AG10803 (cell line): ENCODE results near the gene ZNF124.
"Not testable (repeated sequence)": the region's sequence is repeated elsewhere in the genome, so short reads cannot be mapped to it uniquely, and the experiment has no call there.

Source experiments
- DNase-seq: peaks from one replicate; pipeline ENCODE4 v3.0.0; 2010; ENCODE audit warnings: low read depth
- H3K4me3 ChIP-seq: 2 replicates; pipeline ENCODE4 v1.5.1; 2011; ENCODE audit warnings: mild to moderate bottlenecking, low read length, control low read depth
- CTCF ChIP-seq: conservative IDR thresholded peaks from 2 replicates; pipeline ENCODE4 v1.5.1; 2011; ENCODE audit warnings: mild to moderate bottlenecking, low read length, control low read depth, inconsistent platforms

Gene ZNF124

DNA sequence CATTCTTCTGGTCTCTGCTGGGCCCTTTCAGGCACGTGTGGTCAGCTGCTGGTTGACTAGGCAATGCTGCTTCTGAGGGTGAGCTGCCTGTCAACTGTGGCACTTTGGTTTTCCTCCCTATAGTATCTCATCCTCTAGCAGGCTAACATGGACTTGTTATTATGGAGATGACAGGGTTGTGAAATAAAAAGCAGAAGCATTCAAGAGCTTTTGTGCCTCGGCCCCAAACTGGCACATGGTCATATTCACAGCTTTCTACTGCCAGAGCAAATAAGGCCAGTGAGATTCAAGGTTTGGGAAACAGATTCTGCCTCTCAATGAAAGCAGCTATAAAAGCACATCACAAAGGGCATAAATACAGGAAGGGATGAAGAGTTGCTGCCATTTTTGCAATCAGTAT, 1.6 kb upstream of the ZNF124 start:
- no peak for DNase-seq
- no peak overlapping the region for H3K4me3 ChIP-seq
- TF ChIP-seq CTCF = no peak

DNA sequence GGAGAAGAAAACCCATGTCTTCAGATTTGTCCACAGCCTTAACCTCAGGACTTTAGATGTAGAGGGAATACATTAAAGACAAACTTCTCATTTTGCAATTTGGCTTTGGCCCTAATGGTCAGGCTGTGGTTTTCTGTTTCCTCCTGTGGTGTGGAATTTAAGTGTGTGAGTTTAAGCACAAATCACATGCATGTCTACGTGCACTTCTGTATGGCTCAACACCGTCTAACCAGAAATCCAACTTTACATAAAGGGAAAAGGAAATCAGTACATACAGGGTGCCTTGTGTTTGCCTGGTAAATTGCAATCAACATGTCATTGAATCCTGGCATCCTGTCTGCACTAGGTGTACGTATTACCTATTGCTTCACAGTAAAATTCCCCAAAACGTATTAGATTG, 1.2 kb upstream of the ZNF124 start:
- H3K4me3 ChIP-seq = no peak overlapping the region
- DNase-seq = no peak
- no peak for TF ChIP-seq CTCF

- H3K4me3 ChIP-seq, DNase-seq: not testable (repeated sequence)
Observed at GRCh38 chr1:247171443-247171842, 377 bp downstream of the ZNF124 start.

- H3K4me3 ChIP-seq = no peak overlapping the region
- DNase-seq = no peak
- TF ChIP-seq CTCF = no peak
Observed at GRCh38 chr1:247165674-247166073, 6.1 kb downstream of the ZNF124 start.

DNA sequence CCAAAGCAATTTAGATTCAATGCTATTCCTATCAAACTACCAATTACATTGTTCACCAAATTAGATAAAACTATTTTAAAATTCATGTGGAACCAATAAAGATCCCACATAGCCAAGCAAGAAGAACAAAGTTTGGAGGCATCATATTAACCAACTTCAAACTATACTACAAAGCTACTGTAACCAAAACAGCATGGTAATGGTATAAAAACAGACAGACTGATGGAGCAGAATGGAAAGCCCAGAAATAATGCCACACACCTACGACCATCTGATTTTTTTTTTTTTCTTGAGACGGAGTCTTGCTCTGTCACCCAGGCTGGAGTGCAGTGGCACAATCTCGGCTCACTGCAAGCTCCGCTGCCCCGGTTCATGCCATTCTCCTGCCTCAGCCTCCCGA, 7.1 kb downstream of the ZNF124 start:
- DNase-seq = no peak
- TF ChIP-seq CTCF = no peak
- H3K4me3 ChIP-seq = no peak overlapping the region

DNA sequence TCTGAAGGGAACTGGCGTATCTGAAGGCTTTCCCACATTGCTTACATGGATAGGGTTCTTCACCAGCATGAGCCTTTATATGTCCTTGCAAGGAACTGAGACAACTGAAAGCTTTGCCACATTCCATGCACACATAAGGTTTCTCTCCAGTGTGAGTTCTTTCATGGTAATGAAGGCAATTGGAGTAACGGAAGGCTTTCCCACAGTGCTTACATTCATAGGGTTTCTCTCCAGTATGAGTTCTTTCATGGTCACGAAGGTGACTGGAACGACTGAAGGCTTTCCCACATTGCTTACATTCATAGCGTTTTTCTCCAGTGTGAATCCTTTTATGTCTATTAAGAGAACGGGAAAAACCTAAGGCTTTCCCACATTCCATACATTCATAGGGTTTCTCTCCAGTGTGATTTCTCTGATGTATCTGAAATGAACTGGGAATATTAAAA, 15.0 kb downstream of the ZNF124 start:
- no peak for TF ChIP-seq CTCF
- no peak for DNase-seq
- H3K4me3 ChIP-seq = no peak overlapping the region

DNA sequence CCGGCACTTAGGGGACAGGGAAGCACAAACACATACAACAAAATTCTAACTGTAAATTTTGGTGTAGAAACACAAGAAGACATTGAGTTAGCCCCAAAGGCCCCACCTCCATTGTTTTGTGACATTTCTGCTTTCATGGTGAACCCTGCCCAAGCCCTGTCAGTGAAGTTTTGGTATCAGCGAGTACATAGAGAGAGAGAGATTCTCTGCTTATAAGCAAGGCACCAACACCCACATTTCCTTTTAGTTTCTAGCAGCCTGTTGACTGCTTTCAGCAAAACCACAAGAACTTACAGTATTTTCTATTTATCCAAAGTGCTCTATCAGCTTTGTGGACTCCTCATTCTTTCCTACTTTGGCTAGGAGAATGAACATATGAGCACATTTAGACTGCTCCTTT, 24.0 kb downstream of the ZNF124 start:
- no peak for TF ChIP-seq CTCF
- DNase-seq = no peak
- H3K4me3 ChIP-seq = no peak overlapping the region

GRCh38 chr1:247147120-247147519, 24.7 kb downstream of the ZNF124 start:
- H3K4me3 ChIP-seq, DNase-seq: not testable (repeated sequence)
